HepG2 (cell line): Measurements from ENCODE around the gene HDGFL2. TPM values are rescaled to one million over a fixed set of nuclear protein-coding genes. Genes with fewer than 3 reads are reported as not detected.
A peak's percentile ranks its signal among the peaks of the same experiment; 100 is the strongest.

Source experiments
- CC2D1A ChIP-seq: sonication (generic); formaldehyde crosslinking; IDR thresholded peaks from 2 replicates; pipeline ENCODE4 v1.8.1; 2023; ENCODE audit warnings: mild to moderate bottlenecking, missing genetic modification reagents
- CHD4 ChIP-seq: fragments of 200-600 bp; sonication (generic); IDR thresholded peaks from 2 replicates; pipeline ENCODE4 v1.7.0; 2017; ENCODE audit warnings: mild to moderate bottlenecking, low read length, borderline replicate concordance
- FOXA3 ChIP-seq: IDR thresholded peaks from 2 replicates; pipeline ENCODE4 v1.6.1; 2016; ENCODE audit warnings: missing genetic modification reagents, missing compliant biosample characterization
- GABPB1 ChIP-seq: IDR thresholded peaks from 2 replicates; pipeline ENCODE4 v1.6.1; 2016; ENCODE audit warnings: mild to moderate bottlenecking, missing genetic modification reagents, moderate library complexity, missing compliant biosample characterization
- HOXD1 ChIP-seq: sonication (generic); formaldehyde crosslinking; IDR thresholded peaks from 2 replicates; pipeline ENCODE4 v1.5.0; 2020; ENCODE audit warnings: missing genetic modification reagents
- NCOA5 ChIP-seq: sonication (generic); formaldehyde crosslinking; IDR thresholded peaks from 2 replicates; pipeline ENCODE4 v1.4.0; 2020; ENCODE audit warnings: missing genetic modification reagents
- PLRG1 ChIP-seq: fragments of 450-650 bp; conservative IDR thresholded peaks from 2 replicates; pipeline ENCODE4 v1.6.1; 2016
- POLR2AphosphoS5 ChIP-seq: IDR thresholded peaks from 2 replicates; pipeline ENCODE4 v1.6.1; 2012; ENCODE audit warnings: low read depth, low read length
- RAD21 ChIP-seq: fragments of 450-650 bp; formaldehyde crosslinking; IDR thresholded peaks from 2 replicates; pipeline ENCODE4 v1.5.0; 2020; ENCODE audit warnings: mild to moderate bottlenecking
- RFX1 ChIP-seq: fragments of 450-650 bp; IDR thresholded peaks from 2 replicates; pipeline ENCODE4 v1.6.1; 2017
- RFX3 ChIP-seq: IDR thresholded peaks from 2 replicates; pipeline ENCODE4 v1.6.1; 2016; ENCODE audit warnings: missing biosample characterization, missing genetic modification reagents
- RNF2 ChIP-seq: fragments of 450-650 bp; conservative IDR thresholded peaks from 2 replicates; pipeline ENCODE4 v1.6.1; 2016; ENCODE audit warnings: low read depth
- SMARCE1 ChIP-seq: fragments of 450-650 bp; IDR thresholded peaks from 2 replicates; pipeline ENCODE4 v1.6.1; 2017; ENCODE audit warnings: borderline replicate concordance
- SRSF1 ChIP-seq: fragments of 200-400 bp; formaldehyde crosslinking; optimal IDR thresholded peaks from 2 replicates; pipeline ENCODE3; 2017; ENCODE audit warnings: mild to moderate bottlenecking, low read depth, low read length, moderate library complexity
- ZEB1 ChIP-seq: IDR thresholded peaks from 2 replicates; pipeline ENCODE4 v1.6.1; 2012; ENCODE audit warnings: mild to moderate bottlenecking, low read depth, inconsistent platforms; ENCODE audit not compliant: insufficient replicate concordance
- ZNF20 ChIP-seq: sonication (generic); formaldehyde crosslinking; IDR thresholded peaks from 2 replicates; pipeline ENCODE4 v1.4.0; 2020; ENCODE audit warnings: mild to moderate bottlenecking, moderate library complexity, missing genetic modification reagents
- ZNF543 ChIP-seq: sonication (generic); formaldehyde crosslinking; IDR thresholded peaks from 2 replicates; pipeline ENCODE4 v1.4.0; 2020; ENCODE audit warnings: mild to moderate bottlenecking, missing genetic modification reagents
- ZNF629 ChIP-seq: sonication (generic); formaldehyde crosslinking; conservative IDR thresholded peaks from 2 replicates; pipeline ENCODE4 v1.5.0; 2020; ENCODE audit warnings: missing genetic modification reagents
- polyA plus RNA-seq, 8 experiments: library from polyadenylated mRNA; depleted of rRNA in 3 of 8; stranded (reverse) in 7 of 8; unstranded in 1 of 8; fragments of >200 nt; fragmentation: Illumina TruSeq in 4 of 8; extraction: Trizol in 4 of 8; gene quantifications; 2 replicates each; pipeline versions ENCODE4 v1.2.1 to v1.2.3, GENCODE V29; 2011 to 2016; ENCODE audit warnings: low read depth in 4 of 8, missing spikeins in 1 of 8, mixed read lengths in 1 of 8; ENCODE audit not compliant: insufficient read depth in 1 of 8
- total RNA-seq, 5 experiments: library from RNA; depleted of rRNA; stranded (reverse); fragments of >200 nt; fragmentation: Illumina TruSeq; extraction: Trizol; gene quantifications; 2 replicates each; pipeline ENCODE4 v1.2.3, GENCODE V29; 2016; ENCODE audit warnings: low read depth in 1 of 5
- TF ChIP-seq, protein P1 (sequence below): sonication (generic); formaldehyde crosslinking; IDR thresholded peaks from 2 replicates; pipeline ENCODE4 v1.5.0; 2020; ENCODE audit warnings: missing genetic modification reagents
- TF ChIP-seq, protein P2 (sequence below): sonication (generic); formaldehyde crosslinking; IDR thresholded peaks from 2 replicates; pipeline ENCODE4 v1.4.0; 2020; ENCODE audit warnings: missing genetic modification reagents
- TF ChIP-seq, protein P3 (sequence below): sonication (generic); formaldehyde crosslinking; IDR thresholded peaks from 2 replicates; pipeline ENCODE4 v1.5.1; 2020; ENCODE audit warnings: mild to moderate bottlenecking, missing genetic modification reagents, borderline replicate concordance
- TF ChIP-seq, protein P4 (sequence below): sonication (generic); formaldehyde crosslinking; IDR thresholded peaks from 2 replicates; pipeline ENCODE4 v1.5.1; 2020; ENCODE audit warnings: missing genetic modification reagents, mild to moderate bottlenecking, borderline replicate concordance
- TF ChIP-seq, protein P5 (sequence below): sonication (generic); formaldehyde crosslinking; IDR thresholded peaks from 2 replicates; pipeline ENCODE4 v1.4.0; 2020; ENCODE audit warnings: missing genetic modification reagents
- TF ChIP-seq, protein P6 (sequence below): sonication (generic); formaldehyde crosslinking; IDR thresholded peaks from 2 replicates; pipeline ENCODE4 v1.5.0; 2020; ENCODE audit warnings: mild to moderate bottlenecking, missing genetic modification reagents

The HDGFL2 gene
- total and polyA plus RNA-seq, 2 of the 13 experiments (the other 11 are each of a cell fraction or from before 2014, with no cell fraction given) = 20.0 to 51.1 TPM

- TF ChIP-seq RNF2 (peak; percentile 74), RAD21 (CRISPR knock-in tag) (peak; percentile 12; the same call in 1 of the 2 replicates), ZNF20 (no peak), ZEB1 (no peak), CHD4 (no peak), PLRG1 (no peak), NCOA5 (CRISPR knock-in tag) (no peak), POLR2AphosphoS5 (no peak), GABPB1 (CRISPR knock-in tag) (peak; percentile 72; the same call in 1 of the 2 replicates), RFX1 (no peak), SMARCE1 (no peak), ZNF543 (CRISPR knock-in tag) (no peak), HOXD1 (0 out of 2 replicates have a peak, but pooled peaks have one; percentile 65), ZNF629 (0 out of 2 replicates have a peak, but pooled peaks have one; percentile 7), CC2D1A (CRISPR knock-in tag) (no peak), RFX3 (CRISPR knock-in tag) (no peak), SRSF1 (no peak), FOXA3 (CRISPR knock-in tag) (peak; percentile 87)
- TF ChIP-seq, protein P1, sequence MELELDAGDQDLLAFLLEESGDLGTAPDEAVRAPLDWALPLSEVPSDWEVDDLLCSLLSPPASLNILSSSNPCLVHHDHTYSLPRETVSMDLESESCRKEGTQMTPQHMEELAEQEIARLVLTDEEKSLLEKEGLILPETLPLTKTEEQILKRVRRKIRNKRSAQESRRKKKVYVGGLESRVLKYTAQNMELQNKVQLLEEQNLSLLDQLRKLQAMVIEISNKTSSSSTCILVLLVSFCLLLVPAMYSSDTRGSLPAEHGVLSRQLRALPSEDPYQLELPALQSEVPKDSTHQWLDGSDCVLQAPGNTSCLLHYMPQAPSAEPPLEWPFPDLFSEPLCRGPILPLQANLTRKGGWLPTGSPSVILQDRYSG (CRISPR knock-in tag) = no peak
- TF ChIP-seq, protein P2, sequence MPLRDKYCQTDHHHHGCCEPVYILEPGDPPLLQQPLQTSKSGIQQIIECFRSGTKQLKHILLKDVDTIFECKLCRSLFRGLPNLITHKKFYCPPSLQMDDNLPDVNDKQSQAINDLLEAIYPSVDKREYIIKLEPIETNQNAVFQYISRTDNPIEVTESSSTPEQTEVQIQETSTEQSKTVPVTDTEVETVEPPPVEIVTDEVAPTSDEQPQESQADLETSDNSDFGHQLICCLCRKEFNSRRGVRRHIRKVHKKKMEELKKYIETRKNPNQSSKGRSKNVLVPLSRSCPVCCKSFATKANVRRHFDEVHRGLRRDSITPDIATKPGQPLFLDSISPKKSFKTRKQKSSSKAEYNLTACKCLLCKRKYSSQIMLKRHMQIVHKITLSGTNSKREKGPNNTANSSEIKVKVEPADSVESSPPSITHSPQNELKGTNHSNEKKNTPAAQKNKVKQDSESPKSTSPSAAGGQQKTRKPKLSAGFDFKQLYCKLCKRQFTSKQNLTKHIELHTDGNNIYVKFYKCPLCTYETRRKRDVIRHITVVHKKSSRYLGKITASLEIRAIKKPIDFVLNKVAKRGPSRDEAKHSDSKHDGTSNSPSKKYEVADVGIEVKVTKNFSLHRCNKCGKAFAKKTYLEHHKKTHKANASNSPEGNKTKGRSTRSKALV = 0 out of 2 replicates have a peak, but pooled peaks have one; percentile 40
- TF ChIP-seq, protein P3, sequence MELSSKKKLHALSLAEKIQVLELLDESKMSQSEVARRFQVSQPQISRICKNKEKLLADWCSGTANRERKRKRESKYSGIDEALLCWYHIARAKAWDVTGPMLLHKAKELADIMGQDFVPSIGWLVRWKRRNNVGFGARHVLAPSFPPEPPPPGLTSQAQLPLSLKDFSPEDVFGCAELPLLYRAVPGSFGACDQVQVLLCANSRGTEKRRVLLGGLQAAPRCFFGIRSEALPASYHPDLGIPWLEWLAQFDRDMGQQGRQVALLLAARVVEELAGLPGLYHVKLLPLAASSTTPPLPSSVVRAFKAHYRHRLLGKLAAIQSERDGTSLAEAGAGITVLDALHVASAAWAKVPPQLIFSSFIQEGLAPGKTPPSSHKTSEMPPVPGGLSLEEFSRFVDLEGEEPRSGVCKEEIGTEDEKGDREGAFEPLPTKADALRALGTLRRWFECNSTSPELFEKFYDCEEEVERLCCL (CRISPR knock-in tag) = no peak
- TF ChIP-seq, protein P4, sequence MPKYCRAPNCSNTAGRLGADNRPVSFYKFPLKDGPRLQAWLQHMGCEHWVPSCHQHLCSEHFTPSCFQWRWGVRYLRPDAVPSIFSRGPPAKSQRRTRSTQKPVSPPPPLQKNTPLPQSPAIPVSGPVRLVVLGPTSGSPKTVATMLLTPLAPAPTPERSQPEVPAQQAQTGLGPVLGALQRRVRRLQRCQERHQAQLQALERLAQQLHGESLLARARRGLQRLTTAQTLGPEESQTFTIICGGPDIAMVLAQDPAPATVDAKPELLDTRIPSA (CRISPR knock-in tag) = no peak
- TF ChIP-seq, protein P5, sequence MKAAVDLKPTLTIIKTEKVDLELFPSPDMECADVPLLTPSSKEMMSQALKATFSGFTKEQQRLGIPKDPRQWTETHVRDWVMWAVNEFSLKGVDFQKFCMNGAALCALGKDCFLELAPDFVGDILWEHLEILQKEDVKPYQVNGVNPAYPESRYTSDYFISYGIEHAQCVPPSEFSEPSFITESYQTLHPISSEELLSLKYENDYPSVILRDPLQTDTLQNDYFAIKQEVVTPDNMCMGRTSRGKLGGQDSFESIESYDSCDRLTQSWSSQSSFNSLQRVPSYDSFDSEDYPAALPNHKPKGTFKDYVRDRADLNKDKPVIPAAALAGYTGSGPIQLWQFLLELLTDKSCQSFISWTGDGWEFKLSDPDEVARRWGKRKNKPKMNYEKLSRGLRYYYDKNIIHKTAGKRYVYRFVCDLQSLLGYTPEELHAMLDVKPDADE (CRISPR knock-in tag) = no peak
- TF ChIP-seq, protein P6, sequence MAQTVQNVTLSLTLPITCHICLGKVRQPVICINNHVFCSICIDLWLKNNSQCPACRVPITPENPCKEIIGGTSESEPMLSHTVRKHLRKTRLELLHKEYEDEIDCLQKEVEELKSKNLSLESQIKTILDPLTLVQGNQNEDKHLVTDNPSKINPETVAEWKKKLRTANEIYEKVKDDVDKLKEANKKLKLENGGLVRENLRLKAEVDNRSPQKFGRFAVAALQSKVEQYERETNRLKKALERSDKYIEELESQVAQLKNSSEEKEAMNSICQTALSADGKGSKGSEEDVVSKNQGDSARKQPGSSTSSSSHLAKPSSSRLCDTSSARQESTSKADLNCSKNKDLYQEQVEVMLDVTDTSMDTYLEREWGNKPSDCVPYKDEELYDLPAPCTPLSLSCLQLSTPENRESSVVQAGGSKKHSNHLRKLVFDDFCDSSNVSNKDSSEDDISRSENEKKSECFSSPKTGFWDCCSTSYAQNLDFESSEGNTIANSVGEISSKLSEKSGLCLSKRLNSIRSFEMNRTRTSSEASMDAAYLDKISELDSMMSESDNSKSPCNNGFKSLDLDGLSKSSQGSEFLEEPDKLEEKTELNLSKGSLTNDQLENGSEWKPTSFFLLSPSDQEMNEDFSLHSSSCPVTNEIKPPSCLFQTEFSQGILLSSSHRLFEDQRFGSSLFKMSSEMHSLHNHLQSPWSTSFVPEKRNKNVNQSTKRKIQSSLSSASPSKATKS = no peak
Observed at GRCh38 chr19:4531562-4532165, 59.6 kb downstream of the HDGFL2 start (continued).
